ENCODE measurements around the gene CHD3.

Gene CHD3

DNA sequence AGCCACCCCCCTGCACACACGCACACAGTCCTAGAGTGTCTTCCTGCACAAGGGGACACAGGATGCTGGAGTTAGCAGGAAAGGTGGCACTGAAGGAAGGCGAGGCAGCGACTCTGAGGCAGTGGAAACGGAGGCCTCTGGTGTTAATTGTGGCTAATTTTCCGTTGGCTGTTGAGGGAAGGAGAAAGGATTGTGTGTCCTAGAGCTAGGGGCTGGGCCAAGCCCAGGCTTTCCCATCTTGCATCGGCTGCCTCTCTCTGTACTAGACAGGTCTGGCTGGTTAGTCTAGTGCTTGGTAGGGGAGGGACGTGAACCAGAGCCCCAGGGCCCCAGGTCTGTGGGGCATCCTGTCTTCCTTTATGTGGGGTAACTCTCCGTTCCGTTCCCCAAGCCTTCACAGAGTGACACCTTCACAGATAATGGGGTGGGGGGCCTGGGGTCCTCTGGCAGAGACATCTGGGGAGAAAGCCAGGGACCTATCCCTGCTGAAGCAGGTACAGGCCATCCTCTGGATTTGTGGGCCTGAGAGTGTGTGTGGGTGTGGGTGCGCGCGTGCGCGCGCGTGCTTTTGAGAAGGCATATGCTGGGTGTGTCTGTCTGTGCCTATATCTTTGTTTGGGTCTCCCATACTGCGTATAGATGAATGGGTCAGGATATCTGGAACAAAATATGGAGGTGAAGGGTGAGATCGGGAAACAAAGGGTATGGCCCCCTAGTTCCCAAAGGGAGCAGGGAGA is at the start of gene CHD3:
CHD3 (plus strand) TSS at position 606 of the 737 bp plus-strand sequence. CDS start 212 bp downstream, outside the sequence.
- DNase-seq: peak; percentile 69

DNA sequence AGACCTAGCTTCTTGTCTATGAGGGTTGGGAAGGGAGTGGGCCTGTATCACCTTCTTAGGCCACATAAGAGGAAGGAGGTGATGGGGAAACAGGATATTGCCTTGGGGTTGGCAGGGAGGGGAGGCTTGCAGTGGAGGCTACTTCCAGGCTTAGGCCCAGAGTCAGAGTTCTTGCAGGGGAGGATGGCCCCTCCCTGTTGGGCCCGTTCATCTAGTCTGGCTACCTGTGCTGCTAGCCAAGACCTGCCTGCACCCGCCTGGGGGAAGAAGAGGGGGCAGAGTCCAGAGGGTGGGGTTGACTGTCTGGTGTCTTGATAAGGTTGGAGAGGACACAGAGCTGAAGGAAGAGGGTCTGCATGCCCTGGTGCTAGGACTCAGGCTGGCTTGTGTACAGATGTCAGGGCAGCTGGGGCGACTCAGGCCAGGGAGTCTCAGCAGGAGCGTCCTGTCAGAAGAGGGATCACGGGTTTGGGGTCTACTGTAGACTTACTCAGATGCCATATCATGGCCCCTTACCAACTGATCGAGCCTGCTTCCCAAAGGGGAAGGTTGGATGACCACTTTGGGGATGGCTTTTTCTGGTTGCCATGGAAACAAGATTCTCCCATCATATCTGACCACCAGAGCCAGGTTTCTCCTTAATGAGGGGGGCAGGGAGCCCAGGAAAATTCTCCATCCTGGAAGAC is 49.3 kb upstream of the CHD3 start:
- DNase-seq: no peak

- DNase-seq: no peak
Observed at GRCh38 chr17:7839876-7840261, 48.7 kb upstream of the CHD3 start.

- DNase-seq: no peak
Observed at GRCh38 chr17:7840441-7840840, 48.1 kb upstream of the CHD3 start.

- no peak for DNase-seq
Observed at GRCh38 chr17:7840875-7841274, 47.7 kb upstream of the CHD3 start.

GRCh38 chr17:7841396-7841914 is 47.1 kb upstream of the CHD3 start:
- DNase-seq: peak; percentile 95

GRCh38 chr17:7841915-7842379 is 46.6 kb upstream of the CHD3 start:
- peak; percentile 85 for DNase-seq

DNA sequence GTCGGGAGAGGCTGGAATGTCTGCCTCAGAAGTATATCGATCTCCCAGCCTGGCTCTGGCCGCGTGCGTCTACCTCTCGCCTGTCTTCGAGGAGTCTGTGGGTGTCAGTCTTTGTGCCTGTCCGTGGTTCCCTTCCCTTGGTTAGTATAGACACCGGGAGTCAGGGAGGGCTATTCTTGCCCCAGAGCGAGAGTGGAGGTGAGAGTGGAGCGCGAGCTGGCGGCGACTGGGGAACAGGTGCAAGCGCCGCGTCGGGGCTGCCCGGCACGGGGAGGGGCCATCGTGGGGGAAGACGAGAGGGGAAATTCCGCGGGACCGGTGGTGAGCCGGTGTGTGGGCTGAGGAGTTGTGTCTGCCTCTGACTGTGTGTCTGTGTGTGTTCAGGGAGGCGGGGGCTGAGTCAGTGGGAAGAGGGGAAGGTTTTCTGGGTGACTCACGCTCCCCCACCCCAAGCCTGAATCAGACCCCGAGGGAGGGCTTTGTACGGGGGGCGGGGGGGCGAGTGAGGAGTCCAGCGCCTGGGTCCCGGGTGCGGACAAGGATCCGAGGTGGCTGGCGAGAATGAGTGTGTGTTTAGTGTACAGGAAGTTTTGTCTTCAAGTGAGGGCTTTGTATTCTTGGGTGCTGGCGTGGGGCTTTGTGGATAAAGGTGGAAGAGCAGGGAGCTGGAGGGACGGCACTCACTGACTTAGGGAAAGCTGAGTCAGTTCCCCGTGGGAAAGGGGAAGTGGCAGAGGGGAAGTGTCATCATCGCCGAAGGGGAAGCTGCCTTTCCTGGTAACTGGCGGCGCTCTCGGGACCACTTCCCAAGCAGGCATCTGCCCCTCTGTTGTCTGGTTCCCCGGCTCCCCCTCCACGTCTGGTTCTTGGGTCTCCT is 46.0 kb upstream of the CHD3 start:
- DNase-seq: peak; percentile 98

DNA sequence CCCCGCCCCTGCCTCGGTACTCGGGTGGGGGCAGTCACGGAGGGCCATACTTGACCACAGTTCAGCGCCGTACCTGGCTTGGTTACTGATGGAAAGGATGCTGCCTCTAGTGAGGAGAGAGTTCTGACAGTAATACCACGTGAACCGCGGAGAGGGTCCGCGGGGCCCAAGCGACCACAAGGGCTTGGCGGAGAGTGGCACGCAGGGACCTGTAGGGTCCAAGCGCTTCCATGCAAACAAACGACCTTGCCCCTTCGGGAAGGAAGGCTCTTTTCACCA is 45.4 kb upstream of the CHD3 start:
- no peak for DNase-seq

DNA sequence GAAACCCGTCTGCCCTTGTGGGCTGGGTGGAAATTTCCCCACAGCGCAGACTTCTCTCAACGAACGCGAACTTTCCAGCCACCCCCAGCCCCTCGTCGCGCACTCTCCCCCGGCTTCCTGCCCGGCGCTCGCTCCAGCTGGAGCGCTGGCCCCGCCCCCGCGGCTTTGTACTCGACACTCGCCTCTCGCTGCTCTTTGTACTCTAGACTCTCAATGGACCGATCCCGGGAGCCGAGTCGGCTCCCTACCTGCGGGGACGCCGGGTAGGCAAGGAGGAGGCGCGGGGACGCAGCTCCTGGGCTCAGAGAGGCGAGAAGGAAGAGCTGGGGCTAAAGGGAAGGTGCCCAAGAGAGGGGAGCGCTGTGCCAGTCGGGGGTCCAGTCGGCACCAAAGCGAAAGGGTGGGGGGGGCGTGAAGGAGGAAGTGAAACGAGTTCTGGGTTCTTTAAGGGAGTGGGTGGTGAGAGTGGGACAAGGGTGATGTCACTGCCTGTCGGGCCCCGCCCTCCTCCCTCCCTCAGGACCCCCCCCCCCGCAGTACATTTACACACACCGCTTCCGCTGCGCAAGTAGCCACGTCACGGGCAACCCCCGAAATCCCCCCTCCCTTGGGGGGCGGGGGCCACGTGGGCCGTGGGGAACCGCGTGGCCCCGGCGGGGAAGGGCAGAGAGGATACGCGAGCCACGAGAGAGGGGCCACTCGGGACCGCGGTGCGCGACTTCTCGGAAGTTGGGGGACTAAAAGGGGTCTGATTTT is 44.9 kb upstream of the CHD3 start:
- peak; percentile 91 for DNase-seq

DNA sequence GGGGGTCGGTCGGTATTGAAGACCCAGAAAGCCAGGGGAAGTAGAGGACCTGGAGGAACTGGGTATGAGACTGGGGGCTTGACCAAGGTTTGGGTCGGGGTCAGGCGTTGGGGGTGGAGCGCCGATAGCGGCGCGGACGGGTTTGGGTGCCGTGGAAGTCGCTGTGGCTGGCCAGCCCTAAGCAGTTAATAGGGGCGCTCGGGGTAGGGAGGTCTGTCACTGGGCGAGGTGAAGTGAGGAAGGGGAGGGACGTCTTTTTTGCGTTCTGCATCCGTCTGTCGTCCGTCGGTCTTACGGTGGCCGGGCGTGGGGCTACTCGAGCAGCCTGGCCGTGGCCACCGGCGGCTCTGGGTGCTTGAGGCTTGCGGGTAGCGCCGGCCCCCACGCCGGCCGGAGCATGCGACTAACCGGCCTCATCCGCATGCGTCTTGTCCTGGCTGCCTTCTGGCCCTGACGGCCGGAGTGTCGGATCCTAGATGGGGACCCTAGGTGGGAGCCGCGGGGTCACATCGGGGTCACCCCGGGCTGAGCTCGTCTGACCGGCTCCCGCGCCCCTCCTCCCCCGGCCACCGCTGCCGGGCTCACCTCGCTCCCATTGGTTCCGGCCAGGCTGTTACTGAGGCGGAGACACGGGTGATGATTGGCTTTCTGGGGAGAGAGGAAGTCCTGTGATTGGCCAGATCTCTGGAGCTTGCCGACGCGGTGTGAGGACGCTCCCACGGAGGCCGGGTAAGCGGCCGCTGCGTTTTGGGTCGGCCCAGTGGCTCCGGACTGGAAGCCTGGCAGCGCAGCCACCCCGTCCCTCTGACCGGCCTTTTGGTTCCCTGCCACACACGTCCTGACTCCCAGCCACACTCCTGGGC is 44.1 kb upstream of the CHD3 start:
- peak; percentile 84 for DNase-seq

- DNase-seq: no peak
Observed at GRCh38 chr17:7845359-7846062, 43.1 kb upstream of the CHD3 start.

GRCh38 chr17:7846063-7846735 is 42.4 kb upstream of the CHD3 start:
- DNase-seq: no peak

DNA sequence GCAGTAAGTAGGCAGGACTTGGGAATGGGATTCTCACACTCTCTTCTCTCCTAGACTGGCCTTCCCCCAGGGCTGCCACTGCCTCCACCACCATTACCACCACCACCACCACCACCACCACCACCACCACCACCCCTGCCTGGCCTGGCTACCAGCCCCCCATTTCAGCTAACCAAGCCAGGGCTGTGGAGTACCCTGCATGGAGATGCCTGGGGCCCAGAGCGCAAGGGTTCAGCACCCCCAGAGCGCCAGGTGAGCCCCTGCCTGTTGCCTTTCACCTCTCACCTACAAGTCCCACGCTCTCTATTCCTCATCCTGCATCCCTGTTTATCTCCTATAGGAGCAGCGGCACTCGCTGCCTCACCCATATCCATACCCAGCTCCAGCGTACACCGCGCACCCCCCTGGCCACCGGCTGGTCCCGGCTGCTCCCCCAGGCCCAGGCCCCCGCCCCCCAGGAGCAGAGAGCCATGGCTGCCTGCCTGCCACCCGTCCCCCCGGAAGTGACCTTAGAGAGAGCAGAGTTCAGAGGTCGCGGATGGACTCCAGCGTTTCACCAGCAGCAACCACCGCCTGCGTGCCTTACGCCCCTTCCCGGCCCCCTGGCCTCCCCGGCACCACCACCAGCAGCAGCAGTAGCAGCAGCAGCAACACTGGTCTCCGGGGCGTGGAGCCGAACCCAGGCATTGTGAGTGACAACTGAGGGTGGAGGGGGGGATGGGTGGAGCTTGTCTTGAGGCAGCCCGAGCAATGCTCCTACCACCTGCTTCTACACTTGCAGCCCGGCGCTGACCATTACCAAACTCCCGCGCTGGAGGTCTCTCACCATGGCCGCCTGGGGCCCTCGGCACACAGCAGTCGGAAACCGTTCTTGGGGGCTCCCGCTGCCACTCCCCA is 41.6 kb upstream of the CHD3 start:
- no peak for DNase-seq

- no peak for DNase-seq
Observed at GRCh38 chr17:7848131-7848579, 40.4 kb upstream of the CHD3 start.

- DNase-seq: no peak
Observed at GRCh38 chr17:7848739-7849129, 39.9 kb upstream of the CHD3 start.

GRCh38 chr17:7849130-7849750 is 39.3 kb upstream of the CHD3 start:
- DNase-seq: no peak

GRCh38 chr17:7849751-7850504 is 38.7 kb upstream of the CHD3 start:
- DNase-seq: no peak

Data from activated naive CD4-positive, alpha-beta T cell treated with anti-CD3 and anti-CD28 coated beads, Interleukin-2, amount 50 U/mL, for 16 hours (primary cell).